Fibroblast of lung (primary cell): ENCODE measurements around the gene ABLIM2.

Experiments used
- CTCF ChIP-seq, 2 donors: IDR thresholded peaks in 1 of 2; conservative IDR thresholded peaks in 1 of 2; 1 replicate in 1 of 2; 2 replicates in 1 of 2; pipeline ENCODE4 v1.5.1; 2011 to 2012; ENCODE audit warnings: low read length in 2 of 2, control low read depth in 1 of 2, inconsistent platforms in 1 of 2, low read depth in 1 of 2, mild to moderate bottlenecking in 1 of 2
- EZH2 ChIP-seq: IDR thresholded peaks from 2 replicates; pipeline ENCODE4 v1.5.1; 2012; ENCODE audit warnings: low read length, control low read depth, mild to moderate bottlenecking; ENCODE audit errors: missing control alignments

- TF ChIP-seq CTCF (conservative IDR thresholded peaks at IDR 0.05 in 1 of 2, IDR thresholded peaks at IDR 0.05 in 1 of 2; ENCODE audit: low read depth in 1 of 2, low read length in 2 of 2), result no peak
- TF ChIP-seq EZH2, result no peak
Measured at GRCh38 chr4:8009097-8009496, 149.5 kb downstream of the ABLIM2 start.
